ENCODE data around the gene BANF1. TPM values are rescaled to one million over a fixed set of nuclear protein-coding genes. Genes with fewer than 3 reads are reported as not detected.
A peak's percentile ranks its signal among the peaks of the same experiment; 100 is the strongest.

BANF1 gene
- total RNA-seq, 1 donor from 2014 or later, result 54.5 TPM

- TF ChIP-seq POLR2AphosphoS5 (IDR thresholded peaks at IDR 0.05; ENCODE audit: insufficient read depth in 1 of 2, low read depth in 1 of 2), result no peak
- TF ChIP-seq, protein P1, sequence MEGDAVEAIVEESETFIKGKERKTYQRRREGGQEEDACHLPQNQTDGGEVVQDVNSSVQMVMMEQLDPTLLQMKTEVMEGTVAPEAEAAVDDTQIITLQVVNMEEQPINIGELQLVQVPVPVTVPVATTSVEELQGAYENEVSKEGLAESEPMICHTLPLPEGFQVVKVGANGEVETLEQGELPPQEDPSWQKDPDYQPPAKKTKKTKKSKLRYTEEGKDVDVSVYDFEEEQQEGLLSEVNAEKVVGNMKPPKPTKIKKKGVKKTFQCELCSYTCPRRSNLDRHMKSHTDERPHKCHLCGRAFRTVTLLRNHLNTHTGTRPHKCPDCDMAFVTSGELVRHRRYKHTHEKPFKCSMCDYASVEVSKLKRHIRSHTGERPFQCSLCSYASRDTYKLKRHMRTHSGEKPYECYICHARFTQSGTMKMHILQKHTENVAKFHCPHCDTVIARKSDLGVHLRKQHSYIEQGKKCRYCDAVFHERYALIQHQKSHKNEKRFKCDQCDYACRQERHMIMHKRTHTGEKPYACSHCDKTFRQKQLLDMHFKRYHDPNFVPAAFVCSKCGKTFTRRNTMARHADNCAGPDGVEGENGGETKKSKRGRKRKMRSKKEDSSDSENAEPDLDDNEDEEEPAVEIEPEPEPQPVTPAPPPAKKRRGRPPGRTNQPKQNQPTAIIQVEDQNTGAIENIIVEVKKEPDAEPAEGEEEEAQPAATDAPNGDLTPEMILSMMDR (IDR thresholded peaks at IDR 0.05), result no peak
- no peak for TF ChIP-seq POLR2A (IDR thresholded peaks at IDR 0.05)
- Histone ChIP-seq H3K36me3 (peaks cover 0 to 46% of the 10 kb centered on the region in 2 donors), H3K27ac (no peak overlapping the region), H3K4me3 (no peak overlapping the region), H3K9me3 (no peaks in the 10 kb centered on the region), H3K27me3 (no peaks in the 10 kb centered on the region), H3K4me1 (no peaks in the 10 kb centered on the region)
- DNase-seq (ENCODE audit: extremely low spot score in 2 of 2), result peak in 1 of 2 donors; percentile 94
- intact Hi-C loops (cut with DNase I), result no loop called here
Measured at GRCh38 chr11:65978391-65979238, 23.7 kb upstream of the BANF1 start.

DNA sequence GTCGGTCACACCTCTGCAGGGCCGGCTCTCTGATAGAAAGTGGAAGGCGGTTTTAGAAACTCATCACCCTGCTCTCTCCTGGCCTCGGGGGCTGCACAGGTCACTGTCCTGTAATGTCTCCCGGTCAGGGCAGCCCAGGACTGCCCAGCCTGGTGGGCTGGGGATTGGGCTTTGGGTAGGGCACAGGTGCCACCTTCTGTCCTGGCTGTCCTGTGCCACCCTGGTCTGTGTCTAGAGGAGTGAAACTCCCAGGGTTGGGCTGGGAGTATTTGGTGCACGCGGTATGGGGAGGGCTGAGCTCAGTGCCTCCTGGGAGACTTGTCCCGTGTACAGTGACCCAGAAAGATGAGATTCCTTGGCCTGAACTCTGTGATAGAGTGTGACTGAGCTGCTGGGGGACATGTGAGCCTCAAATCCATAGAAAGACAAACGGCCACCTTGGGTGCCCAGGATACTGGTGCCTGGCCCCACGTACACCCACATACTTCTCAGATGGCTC is 23.0 kb upstream of the BANF1 start:
- H3K9me3 ChIP-seq, result no peaks in the 10 kb centered on the region
- no peaks in the 10 kb centered on the region for H3K27me3 ChIP-seq
- intact Hi-C loops (cut with DNase I), result no loop called here
- no peak overlapping the region for H3K27ac ChIP-seq
- peaks cover 0 to 46% of the 10 kb centered on the region in 2 donors for H3K36me3 ChIP-seq
- H3K4me1 ChIP-seq, result no peaks in the 10 kb centered on the region
- no peak for DNase-seq (ENCODE audit: extremely low spot score in 2 of 2)
- H3K4me3 ChIP-seq, result no peak overlapping the region
- TF ChIP-seq POLR2A (IDR thresholded peaks at IDR 0.05), result no peak
- TF ChIP-seq POLR2AphosphoS5 (IDR thresholded peaks at IDR 0.05; ENCODE audit: insufficient read depth in 1 of 2, low read depth in 1 of 2), result no peak
- TF ChIP-seq, protein P1 (IDR thresholded peaks at IDR 0.05), result no peak

GRCh38 chr11:65981101-65981740 is 21.1 kb upstream of the BANF1 start:
- H3K4me3 ChIP-seq, result no peak overlapping the region
- no peak for TF ChIP-seq POLR2AphosphoS5 (IDR thresholded peaks at IDR 0.05; ENCODE audit: insufficient read depth in 1 of 2, low read depth in 1 of 2)
- TF ChIP-seq, protein P1 (IDR thresholded peaks at IDR 0.05), result no peak
- TF ChIP-seq POLR2A (IDR thresholded peaks at IDR 0.05), result no peak
- no peak overlapping the region for H3K27ac ChIP-seq

DNA sequence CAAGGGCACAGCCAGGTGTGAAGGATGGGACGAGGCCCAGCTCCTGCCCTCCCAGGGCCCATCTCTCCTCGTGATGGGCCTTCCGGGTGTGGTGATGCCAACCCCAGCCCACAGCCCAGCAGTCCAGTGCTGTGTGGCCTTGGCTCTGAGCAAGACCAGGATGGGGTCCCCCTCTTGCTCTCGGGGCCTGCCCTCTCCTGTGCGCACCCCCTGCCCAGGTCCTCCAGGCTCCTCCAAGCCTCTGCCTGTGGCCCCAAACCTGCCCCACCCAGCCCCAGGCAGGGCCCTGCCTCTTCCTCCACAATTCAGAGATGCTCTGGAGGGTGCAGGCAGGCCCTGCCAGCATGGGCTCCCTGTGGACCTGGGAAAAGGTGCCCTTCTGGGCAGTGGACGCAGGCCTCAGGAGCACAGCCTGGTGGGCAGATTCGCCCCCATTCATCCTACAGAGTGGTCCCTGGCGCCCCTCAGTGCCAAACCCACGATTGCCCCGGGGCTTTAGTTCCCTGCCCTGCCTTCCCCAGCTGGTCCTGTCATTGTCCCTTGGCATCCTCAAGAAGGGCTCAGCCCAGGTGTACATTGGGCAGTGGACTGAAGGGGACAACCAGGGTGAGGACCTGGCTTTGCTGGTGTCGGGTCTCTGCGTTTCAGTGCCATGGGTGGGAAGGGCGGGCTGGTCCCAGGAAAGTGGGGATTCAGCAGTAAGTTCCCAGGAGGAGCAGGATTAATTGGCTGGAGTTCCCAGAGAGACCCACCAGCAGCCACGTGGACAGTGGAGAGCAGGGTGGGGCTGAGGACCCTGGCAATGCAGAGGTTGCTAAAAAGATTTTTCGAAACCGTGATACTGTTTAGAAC is 20.1 kb upstream of the BANF1 start:
- peaks cover 0 to 29% of the 10 kb centered on the region in 2 donors for H3K36me3 ChIP-seq
- H3K4me3 ChIP-seq, result no peak overlapping the region
- no peak overlapping the region for H3K27ac ChIP-seq
- DNase-seq (ENCODE audit: extremely low spot score in 2 of 2), result peak in 1 of 2 donors; percentile 74
- no peaks in the 10 kb centered on the region for H3K27me3 ChIP-seq
- H3K9me3 ChIP-seq, result no peaks in the 10 kb centered on the region
- no peak for TF ChIP-seq POLR2A (IDR thresholded peaks at IDR 0.05)
- no peak for TF ChIP-seq POLR2AphosphoS5 (IDR thresholded peaks at IDR 0.05; ENCODE audit: insufficient read depth in 1 of 2, low read depth in 1 of 2)
- TF ChIP-seq, protein P1 (IDR thresholded peaks at IDR 0.05), result no peak
- intact Hi-C loops (cut with DNase I), result loop anchor here (10.0 kb wide), 1 partner anchor 277 kb away; no protein-coding TSS in a partner anchor
- no peaks in the 10 kb centered on the region for H3K4me1 ChIP-seq

More at GRCh38 chr11:65981101-65981740, 21.1 kb upstream of the BANF1 start:
- Histone ChIP-seq H3K9me3 (no peaks in the 10 kb centered on the region), H3K36me3 (peaks cover 0 to 38% of the 10 kb centered on the region in 2 donors), H3K27me3 (no peaks in the 10 kb centered on the region), H3K4me1 (no peaks in the 10 kb centered on the region)
- peak in 1 of 2 donors; percentile 90 for DNase-seq (ENCODE audit: extremely low spot score in 2 of 2)
- intact Hi-C loops (cut with DNase I), result loop anchor here (10.0 kb wide), 1 partner anchor 276 kb away; no protein-coding TSS in a partner anchor
